ENCODE data around the gene TLE1. TPM values are rescaled to one million over a fixed set of nuclear protein-coding genes. Genes with fewer than 3 reads are reported as not detected.

The TLE1 gene
- total and polyA plus RNA-seq, 2 experiments from 2014 or later = 2.1 to 3.4 TPM

- no peak for TF ChIP-seq CTCF (IDR thresholded peaks at IDR 0.05; ENCODE audit: low read depth, low read length)
- Histone ChIP-seq H3K4me1 (ENCODE audit: low read depth) (no peaks in the 10 kb centered on the region), H3K4me3 (no peak overlapping the region), H3K9me3 (ENCODE audit: low read depth) (no peaks in the 10 kb centered on the region), H3K27ac (no peak overlapping the region), H3K36me3 (no peaks in the 10 kb centered on the region), H3K27me3 (peaks cover 81% of the 10 kb centered on the region)
- DNase-seq (ENCODE audit: low read depth in 1 of 2, low spot score in 1 of 2) = peak in 1 of 2 donors; percentile 89
Observed at GRCh38 chr9:81632599-81632998, 56.7 kb downstream of the TLE1 start.

- H3K4me3 ChIP-seq = no peak overlapping the region
- H3K36me3 ChIP-seq = no peaks in the 10 kb centered on the region
- no peak for TF ChIP-seq CTCF (IDR thresholded peaks at IDR 0.05; ENCODE audit: low read depth, low read length)
- peaks cover 85% of the 10 kb centered on the region for H3K27me3 ChIP-seq
- DNase-seq (ENCODE audit: low read depth in 1 of 2, low spot score in 1 of 2) = no peak
- no peaks in the 10 kb centered on the region for H3K4me1 ChIP-seq (ENCODE audit: low read depth)
- no peaks in the 10 kb centered on the region for H3K9me3 ChIP-seq (ENCODE audit: low read depth)
- no peak overlapping the region for H3K27ac ChIP-seq
Observed at GRCh38 chr9:81631218-81631745, 58.1 kb downstream of the TLE1 start.

GRCh38 chr9:81629440-81629839 is 59.9 kb downstream of the TLE1 start:
- no peak for TF ChIP-seq CTCF (IDR thresholded peaks at IDR 0.05; ENCODE audit: low read depth, low read length)
- no peak for DNase-seq (ENCODE audit: low read depth in 1 of 2, low spot score in 1 of 2)
- Histone ChIP-seq H3K36me3 (no peaks in the 10 kb centered on the region), H3K27ac (no peak overlapping the region), H3K9me3 (ENCODE audit: low read depth) (no peaks in the 10 kb centered on the region), H3K4me3 (no peak overlapping the region), H3K27me3 (peaks cover 85% of the 10 kb centered on the region), H3K4me1 (ENCODE audit: low read depth) (no peaks in the 10 kb centered on the region)

GRCh38 chr9:81628897-81629296 is 60.5 kb downstream of the TLE1 start:
- Histone ChIP-seq H3K4me1 (ENCODE audit: low read depth) (no peaks in the 10 kb centered on the region), H3K36me3 (no peaks in the 10 kb centered on the region), H3K27me3 (peaks cover 84% of the 10 kb centered on the region), H3K9me3 (ENCODE audit: low read depth) (no peaks in the 10 kb centered on the region), H3K4me3 (no peak overlapping the region), H3K27ac (no peak overlapping the region)
- DNase-seq (ENCODE audit: low read depth in 1 of 2, low spot score in 1 of 2) = no peak
- TF ChIP-seq CTCF (IDR thresholded peaks at IDR 0.05; ENCODE audit: low read depth, low read length) = no peak

GRCh38 chr9:81627481-81627880 is 61.9 kb downstream of the TLE1 start:
- H3K36me3 ChIP-seq = no peaks in the 10 kb centered on the region

More at GRCh38 chr9:81627481-81627880, 61.9 kb downstream of the TLE1 start:
- no peak for TF ChIP-seq CTCF (IDR thresholded peaks at IDR 0.05; ENCODE audit: low read depth, low read length)
- no peak overlapping the region for H3K4me3 ChIP-seq
- H3K27ac ChIP-seq = no peak overlapping the region
- no peaks in the 10 kb centered on the region for H3K4me1 ChIP-seq (ENCODE audit: low read depth)
- no peak for DNase-seq (ENCODE audit: low read depth in 1 of 2, low spot score in 1 of 2)
- peaks cover 87% of the 10 kb centered on the region for H3K27me3 ChIP-seq
- no peaks in the 10 kb centered on the region for H3K9me3 ChIP-seq (ENCODE audit: low read depth)
